LoVo (cell line): ENCODE results near the gene CDK5RAP2.
"Not testable (repeated sequence)": the region's sequence is repeated elsewhere in the genome, so short reads cannot be mapped to it uniquely, and the experiment has no call there.

Experiments used
- DNase-seq: peaks from one replicate; pipeline ENCODE4 v3.0.0-alpha.2; 2016; ENCODE audit warnings: low spot score

CDK5RAP2 gene

GRCh38 chr9:120587328-120587727, 7.4 kb upstream of the CDK5RAP2 start:
- DNase-seq: no peak

GRCh38 chr9:120583958-120584369, 4.0 kb upstream of the CDK5RAP2 start:
- peak; percentile 4 for DNase-seq

- peak; percentile 7 for DNase-seq
Measured at GRCh38 chr9:120579139-120580050, 572 bp downstream of the CDK5RAP2 start.

GRCh38 chr9:120574473-120574872, 5.5 kb downstream of the CDK5RAP2 start:
- DNase-seq: no peak

GRCh38 chr9:120572472-120572871, 7.5 kb downstream of the CDK5RAP2 start:
- no peak for DNase-seq

GRCh38 chr9:120571443-120572257, 8.3 kb downstream of the CDK5RAP2 start:
- DNase-seq: no peak

- no peak for DNase-seq
Measured at GRCh38 chr9:120570296-120570695, 9.7 kb downstream of the CDK5RAP2 start.

GRCh38 chr9:120569556-120569955, 10.4 kb downstream of the CDK5RAP2 start:
- no peak for DNase-seq

GRCh38 chr9:120568816-120569215, 11.2 kb downstream of the CDK5RAP2 start:
- DNase-seq: no peak

GRCh38 chr9:120567874-120568273, 12.1 kb downstream of the CDK5RAP2 start:
- no peak for DNase-seq

GRCh38 chr9:120567081-120567480, 12.9 kb downstream of the CDK5RAP2 start:
- no peak for DNase-seq

GRCh38 chr9:120564589-120564988, 15.4 kb downstream of the CDK5RAP2 start:
- no peak for DNase-seq

GRCh38 chr9:120562861-120563443, 17.0 kb downstream of the CDK5RAP2 start:
- DNase-seq: no peak

GRCh38 chr9:120561709-120562108, 18.3 kb downstream of the CDK5RAP2 start:
- DNase-seq: no peak

GRCh38 chr9:120559546-120559945, 20.4 kb downstream of the CDK5RAP2 start:
- DNase-seq: no peak

GRCh38 chr9:120558454-120558853, 21.5 kb downstream of the CDK5RAP2 start:
- no peak for DNase-seq

- DNase-seq: no peak
Measured at GRCh38 chr9:120557205-120557604, 22.8 kb downstream of the CDK5RAP2 start.

- DNase-seq: no peak
Measured at GRCh38 chr9:120556775-120557174, 23.2 kb downstream of the CDK5RAP2 start.

GRCh38 chr9:120555839-120556238, 24.1 kb downstream of the CDK5RAP2 start:
- DNase-seq: no peak

GRCh38 chr9:120552210-120552704, 27.7 kb downstream of the CDK5RAP2 start:
- not testable (repeated sequence) for DNase-seq

- no peak for DNase-seq
Measured at GRCh38 chr9:120545701-120546550, 34.0 kb downstream of the CDK5RAP2 start.
